HG03135 (cell line): Measurements from ENCODE around the gene SMPDL3B.

ENCODE experiments used
- ATAC-seq: cut with Tn5 transposase; IDR thresholded peaks from one replicate; pipeline ENCODE4 v1.9.1; 2021; ENCODE audit warnings: mild to moderate bottlenecking, moderate library complexity; ENCODE audit not compliant: unreplicated experiment

The SMPDL3B gene, protein sequence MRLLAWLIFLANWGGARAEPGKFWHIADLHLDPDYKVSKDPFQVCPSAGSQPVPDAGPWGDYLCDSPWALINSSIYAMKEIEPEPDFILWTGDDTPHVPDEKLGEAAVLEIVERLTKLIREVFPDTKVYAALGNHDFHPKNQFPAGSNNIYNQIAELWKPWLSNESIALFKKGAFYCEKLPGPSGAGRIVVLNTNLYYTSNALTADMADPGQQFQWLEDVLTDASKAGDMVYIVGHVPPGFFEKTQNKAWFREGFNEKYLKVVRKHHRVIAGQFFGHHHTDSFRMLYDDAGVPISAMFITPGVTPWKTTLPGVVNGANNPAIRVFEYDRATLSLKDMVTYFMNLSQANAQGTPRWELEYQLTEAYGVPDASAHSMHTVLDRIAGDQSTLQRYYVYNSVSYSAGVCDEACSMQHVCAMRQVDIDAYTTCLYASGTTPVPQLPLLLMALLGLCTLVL

GRCh38 chr1:27934818-27935549 lies at the start of gene SMPDL3B:
Gene SMPDL3B (plus strand): TSS chr1:27935000. CDS start chr1:27935184, 184 bp downstream.
- ATAC-seq = no peak

DNA sequence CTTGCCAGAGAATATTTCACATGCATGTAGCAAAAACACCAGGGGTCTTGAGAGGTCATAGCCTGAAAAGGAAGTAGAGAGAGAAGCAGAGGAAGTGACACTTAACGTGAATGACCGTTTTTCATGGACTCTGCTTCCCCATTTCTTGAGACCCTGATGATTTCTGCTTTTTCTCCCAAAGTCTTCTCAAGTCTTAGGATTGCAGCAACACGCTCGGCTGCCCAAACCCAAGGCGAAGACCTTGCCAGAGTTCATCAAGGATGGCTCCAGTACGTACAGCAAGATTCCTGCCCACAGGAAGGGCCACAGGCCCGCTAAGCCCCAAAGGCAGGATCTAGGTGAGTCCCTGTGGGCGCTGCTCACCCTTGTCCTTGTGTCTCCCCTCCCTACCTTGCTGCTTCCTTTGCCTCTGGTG lies 49.7 kb upstream of the SMPDL3B start:
- ATAC-seq = no peak

DNA sequence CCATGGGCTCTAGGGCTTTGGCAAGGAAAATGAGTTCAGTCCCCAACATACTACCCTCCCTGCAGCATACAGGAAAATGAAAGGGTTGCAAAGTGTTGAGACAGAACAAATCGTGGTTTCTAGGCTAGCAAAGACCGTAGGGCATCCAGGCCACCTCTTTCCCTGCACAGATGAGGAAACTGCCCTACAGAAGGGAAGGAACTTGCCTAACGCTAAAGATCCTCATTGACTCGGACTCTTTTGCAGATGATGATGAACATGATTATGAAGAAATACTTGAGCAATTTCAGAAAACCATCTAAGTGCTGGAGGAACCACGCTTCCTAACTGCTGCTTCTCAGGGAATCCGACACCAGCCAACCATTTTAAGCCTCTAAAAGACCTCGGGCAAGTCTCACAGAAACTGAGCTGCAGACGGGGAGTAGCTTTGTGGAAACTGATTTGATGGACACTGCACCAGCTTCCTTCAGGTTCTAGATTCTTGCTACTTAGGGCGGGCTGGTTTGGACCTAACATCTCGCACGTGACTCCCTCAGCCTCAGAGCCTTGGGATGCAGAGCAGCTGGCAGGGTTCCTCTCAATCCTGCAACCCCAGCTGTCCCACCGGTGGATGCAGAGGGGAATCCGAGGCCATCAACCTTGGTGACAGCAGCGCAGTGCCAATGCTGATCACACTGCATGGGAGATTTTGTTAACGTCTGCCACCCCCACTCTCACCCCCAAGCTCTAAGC lies 49.0 kb upstream of the SMPDL3B start:
- no peak for ATAC-seq

- no peak for ATAC-seq
Measured at GRCh38 chr1:27886353-27886679, 48.5 kb upstream of the SMPDL3B start.

- no peak for ATAC-seq
Measured at GRCh38 chr1:27886744-27887143, 48.1 kb upstream of the SMPDL3B start.

DNA sequence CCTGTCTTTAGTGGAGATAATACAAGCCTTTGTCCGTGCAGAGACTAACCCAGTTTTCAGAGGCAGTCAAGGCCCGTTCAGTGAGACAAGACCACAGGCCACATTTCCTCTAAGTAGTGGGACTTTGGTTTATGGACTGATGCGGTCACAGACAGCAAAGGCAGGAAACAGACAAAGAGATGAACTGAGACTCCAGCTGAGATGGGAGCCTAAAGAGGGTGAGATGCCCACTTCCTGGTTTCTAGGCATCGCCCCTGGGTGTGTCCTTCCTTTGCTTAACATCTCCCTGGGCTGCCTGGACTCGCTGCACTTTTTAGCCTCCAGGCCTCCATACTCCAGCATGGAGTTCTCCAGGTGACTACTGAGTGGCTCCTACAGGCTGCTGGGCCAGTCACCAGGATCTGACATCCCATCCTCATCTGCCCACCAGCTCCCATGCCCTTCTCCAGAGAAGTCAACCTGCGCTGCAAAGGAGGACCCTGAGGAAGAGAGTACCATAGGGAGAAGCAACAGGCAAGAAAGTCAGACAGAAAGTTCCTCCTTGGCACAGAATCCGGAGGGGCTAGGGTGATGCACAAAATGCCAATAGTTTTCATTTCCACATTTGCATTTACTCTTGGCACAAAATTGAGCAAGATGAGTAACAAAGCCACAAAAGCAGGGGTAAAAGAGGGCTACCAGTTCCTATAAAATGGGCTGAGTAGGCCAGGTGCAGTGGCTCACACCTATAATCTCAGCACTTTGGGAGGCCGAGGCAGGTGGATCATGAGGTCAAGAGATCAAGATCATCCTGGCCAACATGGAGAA lies 47.4 kb upstream of the SMPDL3B start:
- no peak for ATAC-seq

- no peak for ATAC-seq
Measured at GRCh38 chr1:27889506-27889905, 45.3 kb upstream of the SMPDL3B start.

DNA sequence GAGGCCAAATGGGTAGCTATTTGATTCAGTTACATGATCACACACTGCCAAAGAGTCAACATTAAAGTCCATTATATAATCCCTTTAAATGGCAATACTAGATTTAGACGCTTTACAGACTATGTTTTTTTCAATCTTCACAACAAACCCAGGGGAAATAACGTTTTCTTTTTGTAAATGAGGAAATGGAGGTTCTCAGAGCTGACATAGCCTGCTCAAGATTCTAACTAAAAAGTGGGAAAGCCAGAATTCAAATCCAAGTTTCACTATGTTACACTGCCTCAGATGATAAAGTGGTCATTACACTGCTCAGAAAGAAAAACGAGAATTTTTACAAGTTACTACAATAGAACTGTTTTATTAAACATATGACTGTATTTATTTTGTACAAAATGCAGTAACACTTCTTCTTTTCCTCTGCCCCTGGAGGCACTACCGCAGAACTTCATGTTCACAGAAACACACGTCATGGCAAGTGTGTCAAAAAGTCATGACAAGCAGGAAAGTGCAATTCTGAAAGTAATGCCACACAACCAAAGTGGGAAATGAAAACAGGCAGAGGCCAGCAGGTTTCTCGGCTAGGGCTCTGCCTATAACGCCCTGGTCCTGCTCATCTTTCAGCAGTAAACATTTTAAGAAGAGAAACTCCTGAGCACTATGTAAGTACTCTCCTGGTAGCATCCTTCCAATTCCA lies 43.5 kb upstream of the SMPDL3B start:
- ATAC-seq = no peak

- no peak for ATAC-seq
Measured at GRCh38 chr1:27894521-27894920, 40.3 kb upstream of the SMPDL3B start.

DNA sequence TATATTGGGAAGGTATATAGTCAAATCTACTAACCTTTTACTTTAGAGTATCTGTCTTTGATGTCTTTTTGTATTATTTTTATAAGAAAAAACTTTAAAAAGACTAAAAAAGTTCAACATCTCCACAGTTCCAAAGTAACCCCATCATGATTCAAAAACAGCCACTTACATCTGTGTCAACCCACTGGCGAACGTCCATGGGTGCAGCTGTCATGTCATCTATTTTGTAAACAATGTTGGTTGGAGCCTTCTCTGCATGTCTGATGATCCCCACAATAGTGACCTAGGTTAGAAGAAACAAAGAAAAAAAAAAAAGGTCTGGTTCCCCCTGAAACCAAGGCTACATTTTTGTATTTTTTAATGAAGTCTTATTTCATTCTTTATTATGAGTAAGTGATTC lies 28.0 kb upstream of the SMPDL3B start:
- no peak for ATAC-seq

GRCh38 chr1:27912429-27912828 lies 22.4 kb upstream of the SMPDL3B start:
- ATAC-seq = no peak

- ATAC-seq = no peak
Measured at GRCh38 chr1:27915082-27915575, 19.7 kb upstream of the SMPDL3B start.

DNA sequence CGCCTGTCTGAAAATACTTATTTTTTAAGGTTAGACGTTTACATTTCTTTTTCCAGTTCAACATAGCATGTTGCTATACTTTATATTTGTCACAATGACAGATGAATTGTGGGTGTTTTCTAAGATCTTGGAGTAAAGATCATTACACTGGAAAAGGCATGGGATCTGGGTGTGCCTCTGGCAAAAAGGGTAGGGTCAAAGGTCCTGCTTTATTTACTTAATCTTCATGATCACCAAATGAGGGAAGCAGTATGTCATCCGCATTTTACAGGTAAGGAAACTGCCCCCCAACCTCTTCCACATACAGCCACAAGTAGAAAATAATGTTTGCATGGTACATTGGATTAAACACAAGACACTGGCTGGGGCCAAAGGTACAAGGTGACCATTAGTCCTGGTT lies 12.5 kb upstream of the SMPDL3B start:
- no peak for ATAC-seq

DNA sequence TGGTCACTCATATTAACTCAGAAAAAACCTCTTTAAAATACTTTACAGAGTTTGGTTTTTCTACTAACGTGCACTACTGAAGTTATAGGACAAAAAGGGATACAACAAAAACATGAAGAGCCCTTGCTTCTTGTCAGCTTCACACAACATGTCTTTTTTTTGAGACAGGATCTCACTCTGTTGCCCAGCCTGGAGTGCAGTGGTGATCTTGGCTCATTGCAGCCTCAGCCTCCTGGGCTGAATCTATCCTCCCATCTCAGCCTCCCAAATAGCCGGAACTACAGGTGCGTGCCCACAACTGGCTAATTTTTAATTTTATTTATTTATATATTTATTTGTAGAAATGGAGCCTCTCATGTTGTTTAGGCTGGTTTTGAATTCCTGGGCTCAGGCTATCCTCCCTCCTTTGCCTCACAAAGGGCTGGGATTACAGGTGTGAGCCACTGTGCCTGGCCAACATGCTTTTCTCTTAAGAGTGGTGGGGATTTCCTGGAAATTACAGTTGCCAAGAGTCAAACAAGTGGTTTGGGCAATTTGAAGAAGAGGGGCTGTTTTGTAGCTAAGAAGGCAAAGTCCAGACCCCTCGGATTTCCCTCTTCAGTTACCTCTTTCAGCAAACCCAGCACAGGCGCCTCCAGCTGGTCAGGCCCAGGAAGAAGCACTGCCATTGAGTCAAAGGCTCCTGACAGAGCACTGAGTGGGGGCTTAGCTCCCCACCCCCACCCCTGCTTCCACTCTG lies 6.4 kb upstream of the SMPDL3B start:
- no peak for ATAC-seq

DNA sequence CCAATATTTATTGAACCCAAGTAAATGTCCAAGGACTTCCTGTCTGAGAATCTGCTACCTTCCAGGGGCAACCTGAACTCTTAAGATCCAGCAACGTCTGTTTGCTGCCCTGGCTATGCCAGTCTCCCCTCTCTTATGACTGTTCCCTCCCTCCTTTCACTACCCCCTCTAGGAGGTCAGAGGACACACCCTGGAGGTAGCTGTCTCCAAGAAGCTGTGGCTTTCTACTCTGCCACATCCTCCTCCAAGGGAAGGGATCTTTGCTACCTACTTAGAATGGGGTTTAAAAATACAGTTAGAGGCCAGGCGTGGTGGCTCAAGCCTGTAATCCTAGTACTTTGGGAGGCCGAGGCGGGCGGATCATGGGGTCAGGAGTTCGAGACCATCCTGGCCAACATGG lies 3.6 kb upstream of the SMPDL3B start:
- ATAC-seq = no peak

DNA sequence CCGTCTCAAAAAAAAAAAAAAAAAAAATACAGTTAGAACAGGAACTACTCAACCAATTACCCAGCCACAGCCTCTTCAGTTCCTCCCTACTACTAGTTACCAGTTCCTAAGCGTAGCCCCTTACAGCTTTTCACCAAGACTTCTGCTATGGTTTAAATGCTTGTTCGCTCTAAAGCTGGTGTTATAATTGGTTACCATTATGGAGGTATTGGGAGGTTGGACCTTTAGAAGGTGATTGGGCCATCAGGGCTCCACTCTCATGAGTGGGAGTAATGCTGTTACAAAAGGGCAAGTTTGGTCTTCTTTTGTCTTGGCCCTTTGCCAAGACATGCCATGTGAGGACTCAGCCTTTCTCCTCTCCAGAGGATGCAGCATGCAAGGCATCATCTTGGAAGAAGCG lies 3.0 kb upstream of the SMPDL3B start:
- no peak for ATAC-seq

- ATAC-seq = no peak
Measured at GRCh38 chr1:27935721-27936120, 921 bp downstream of the SMPDL3B start.

GRCh38 chr1:27936370-27936769 lies 1.6 kb downstream of the SMPDL3B start:
- no peak for ATAC-seq

DNA sequence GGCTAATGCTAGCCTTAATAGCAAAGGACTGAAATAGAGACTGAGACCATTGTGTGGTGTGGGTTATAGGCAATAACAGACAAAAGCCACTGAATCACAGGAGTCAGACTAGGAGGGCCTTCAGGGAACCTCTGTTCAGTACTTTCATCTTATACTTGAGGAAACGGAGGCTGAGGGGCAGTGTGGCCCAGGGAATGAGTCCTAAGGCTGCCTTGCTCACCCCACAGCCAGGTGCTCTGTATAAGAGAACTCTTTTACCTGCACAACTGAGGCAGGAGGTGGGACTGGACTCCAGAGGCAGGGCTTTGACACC lies 2.7 kb downstream of the SMPDL3B start:
- ATAC-seq = no peak

GRCh38 chr1:27938488-27938887 lies 3.7 kb downstream of the SMPDL3B start:
- no peak for ATAC-seq
